Ramos (cell line): ENCODE measurements around the gene FAM114A1.
"Not testable (repeated sequence)": the region's sequence is repeated elsewhere in the genome, so short reads cannot be mapped to it uniquely, and the experiment has no call there.

ENCODE experiments used
- in situ Hi-C: fragments of 300-500 bp; cut with MboI; formaldehyde crosslinking; loops from one replicate; pipeline ENCODE4 v1.14.3; 2022; ENCODE audit warnings: low sequenced_read_pairs; ENCODE audit not compliant: unreplicated experiment

Gene FAM114A1

DNA sequence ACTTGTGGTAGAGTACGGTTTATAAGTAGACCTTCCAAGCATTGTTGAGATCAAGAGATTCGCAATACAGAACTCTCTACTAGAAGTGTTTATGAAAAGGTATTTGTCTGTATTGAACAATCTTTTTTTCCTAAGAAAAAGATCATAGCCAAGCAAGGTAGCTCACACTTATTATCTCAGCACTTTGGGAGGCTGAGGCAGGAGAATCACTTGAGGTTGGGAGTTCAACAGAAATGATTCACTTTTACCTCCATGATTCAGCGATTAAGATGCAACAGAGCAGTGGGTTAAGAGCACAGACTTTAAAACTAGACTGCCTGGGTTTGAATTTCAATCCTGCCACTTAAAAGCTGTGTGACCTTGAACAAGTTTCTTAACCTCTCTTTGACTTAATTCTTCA is 90.3 kb downstream of the FAM114A1 start:
- in situ Hi-C loops = no loop called here

GRCh38 chr4:38958453-38959190 is 91.0 kb downstream of the FAM114A1 start:
- in situ Hi-C loops = no loop called here

- in situ Hi-C loops = not testable (repeated sequence)
Observed at GRCh38 chr4:38959248-38959647, 91.6 kb downstream of the FAM114A1 start.

- in situ Hi-C loops = no loop called here
Observed at GRCh38 chr4:38964942-38965775, 97.6 kb downstream of the FAM114A1 start.

DNA sequence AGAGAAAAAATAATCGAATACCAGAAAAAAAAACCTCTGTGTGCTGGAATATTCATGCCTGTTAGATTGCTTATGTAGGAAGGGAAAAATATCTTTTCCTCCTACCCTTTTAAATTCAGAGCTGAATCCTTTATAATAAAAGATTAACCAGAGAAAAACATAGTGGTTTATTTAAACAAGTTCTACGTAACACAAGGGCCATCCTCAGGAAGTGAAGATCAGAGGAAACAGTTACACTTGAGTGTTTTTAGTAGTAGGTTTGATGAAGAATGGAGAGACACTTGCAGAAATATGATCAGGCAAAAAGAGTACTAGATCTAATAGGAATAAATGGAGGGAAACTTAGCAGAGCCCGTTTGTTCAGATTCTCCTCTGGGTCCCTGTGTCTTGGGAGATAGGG is 98.3 kb downstream of the FAM114A1 start:
- in situ Hi-C loops = no loop called here

DNA sequence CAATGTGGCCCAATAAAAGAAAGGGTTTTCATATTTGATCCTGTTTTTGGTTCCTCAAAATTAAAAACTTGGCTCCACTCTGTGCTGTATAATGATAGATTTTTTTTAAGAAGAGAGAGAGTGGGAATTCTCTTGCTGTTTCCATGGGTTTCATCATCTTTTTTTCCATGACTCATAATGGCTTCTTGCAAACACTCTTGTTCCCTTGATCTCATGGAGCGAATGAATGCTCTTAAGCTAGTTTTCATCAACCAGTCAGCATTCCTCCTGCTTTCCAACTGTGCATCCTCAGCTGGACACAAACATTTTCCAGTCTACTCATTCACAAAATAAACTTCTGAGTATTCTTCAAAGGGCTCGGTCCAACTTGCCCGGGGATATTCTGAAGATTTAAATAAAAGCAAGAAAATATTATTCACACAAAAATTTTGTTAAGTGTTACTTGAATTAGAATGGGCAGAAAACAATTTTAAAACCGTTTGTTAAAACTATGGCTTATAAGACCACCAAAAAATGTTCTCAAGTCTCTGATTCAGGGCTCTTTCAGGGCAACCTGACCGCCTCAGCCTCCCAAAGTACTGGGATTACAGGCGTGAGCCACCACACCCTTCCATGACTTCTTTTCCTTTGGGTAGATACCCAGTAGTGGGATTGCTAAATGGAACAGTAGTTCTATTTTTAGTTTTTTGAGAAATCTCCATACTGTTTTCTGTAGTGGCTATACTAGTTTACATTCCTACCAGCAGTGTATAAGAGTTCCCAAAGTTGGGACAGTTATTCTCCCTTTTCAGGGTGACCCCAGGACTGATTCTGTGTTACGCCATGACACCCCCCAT is 99.9 kb downstream of the FAM114A1 start:
- in situ Hi-C loops = no loop called here

DNA sequence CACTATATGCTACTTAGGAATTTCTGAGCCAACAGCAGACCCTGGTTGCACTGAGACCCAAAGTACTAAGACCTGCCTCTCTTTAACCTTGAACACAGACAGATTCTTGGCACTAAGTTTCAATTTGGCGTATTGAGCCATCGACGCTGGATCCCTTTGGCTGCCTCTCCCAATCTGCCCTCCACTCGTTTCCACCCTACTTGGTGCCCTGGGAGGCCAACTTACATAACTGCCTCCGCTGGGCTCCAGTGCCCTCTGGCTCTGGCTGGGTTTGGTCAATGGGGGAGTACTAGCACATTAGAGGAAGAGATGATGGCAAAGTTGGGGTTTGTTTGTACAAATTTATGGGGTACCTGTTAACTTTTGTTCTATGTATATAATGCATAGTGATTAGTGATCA is 101.1 kb downstream of the FAM114A1 start:
- in situ Hi-C loops = no loop called here

- in situ Hi-C loops = no loop called here
Observed at GRCh38 chr4:38976308-38976707, 108.7 kb downstream of the FAM114A1 start.

DNA sequence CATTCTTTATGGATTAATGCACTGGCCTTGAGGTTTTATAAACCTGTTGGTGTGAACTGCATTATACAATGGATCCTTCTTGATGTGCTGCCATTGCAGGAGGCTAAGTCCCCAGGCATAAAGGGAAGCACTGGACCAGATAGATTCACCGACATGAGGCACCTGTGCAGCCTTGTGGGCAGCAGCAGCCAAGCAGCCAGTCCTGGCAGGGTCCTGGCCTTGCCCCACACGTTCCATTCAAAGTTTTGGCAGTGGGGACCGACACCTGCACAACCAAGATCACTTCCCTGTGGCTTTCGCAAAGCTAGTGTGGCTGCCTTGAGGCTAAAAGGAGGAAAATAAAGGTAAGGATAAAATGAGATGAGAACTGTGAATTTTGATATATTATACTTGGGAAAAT is 111.5 kb downstream of the FAM114A1 start:
- in situ Hi-C loops = no loop called here

- in situ Hi-C loops = no loop called here
Observed at GRCh38 chr4:38979511-38980230, 112.1 kb downstream of the FAM114A1 start.

- in situ Hi-C loops = no loop called here
Observed at GRCh38 chr4:38980903-38981676, 113.5 kb downstream of the FAM114A1 start.

- in situ Hi-C loops = no loop called here
Observed at GRCh38 chr4:38982361-38983095, 114.9 kb downstream of the FAM114A1 start.

GRCh38 chr4:38983291-38983690 is 115.7 kb downstream of the FAM114A1 start:
- in situ Hi-C loops = no loop called here

- in situ Hi-C loops = no loop called here
Observed at GRCh38 chr4:38983787-38984598, 116.4 kb downstream of the FAM114A1 start.

DNA sequence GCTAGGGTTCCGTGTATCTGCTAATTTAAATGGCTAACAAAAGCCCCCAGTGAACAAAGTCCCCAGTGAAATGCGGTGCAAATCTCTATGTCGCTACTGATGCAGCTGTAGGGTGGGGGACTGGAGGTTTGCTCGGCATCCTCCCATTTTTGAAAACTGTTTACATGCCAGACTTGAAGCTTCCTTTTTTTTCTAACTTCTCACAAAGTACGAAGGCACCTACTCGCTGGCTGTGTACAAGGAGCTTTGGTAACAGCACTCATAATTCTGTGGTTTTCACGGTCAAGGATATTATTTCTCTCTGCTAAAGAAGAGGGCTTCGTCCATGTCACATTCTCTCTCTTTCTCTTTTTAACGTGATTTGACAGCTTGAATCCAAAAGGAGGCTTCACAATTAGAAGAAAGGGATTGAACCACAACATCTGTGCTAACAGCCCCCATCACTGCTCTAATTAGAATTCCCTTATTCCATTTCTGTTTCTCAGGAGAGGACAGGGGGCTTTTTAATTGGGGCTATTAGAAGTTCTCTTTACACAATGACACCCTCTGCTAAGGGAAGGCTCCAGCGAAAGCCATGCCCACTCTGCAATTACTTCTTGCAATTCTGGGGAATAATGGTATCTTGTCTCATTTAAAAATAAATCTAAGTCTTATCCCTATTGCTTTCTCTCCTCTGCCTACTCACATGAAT is 117.9 kb downstream of the FAM114A1 start:
- in situ Hi-C loops = no loop called here

- in situ Hi-C loops = no loop called here
Observed at GRCh38 chr4:38987491-38987890, 119.9 kb downstream of the FAM114A1 start.

- in situ Hi-C loops = not testable (repeated sequence)
Observed at GRCh38 chr4:38988353-38988752, 120.7 kb downstream of the FAM114A1 start.
